PC-3 (cell line): ENCODE measurements around the gene RBM33. TPM values are rescaled to one million over a fixed set of nuclear protein-coding genes. Genes with fewer than 3 reads are reported as not detected.

ENCODE experiments used
- ATAC-seq: fragments of 200-7000 bp; cut with Tn5 transposase; 2 replicates; pipeline ENCODE4 v1.9.1; 2020; ENCODE audit warnings: mild to moderate bottlenecking, moderate library complexity
- BruUV-seq: library from RNA; stranded (reverse); fragments of 400-500 nt; replicated peaks from 2 replicates; lab custom pipeline; 2021; lab: Mats Ljungman, UMichigan
- CTCF ChIA-PET: fragments of 300-600 bp; sonication (Branson Sonifier 250); formaldehyde crosslinking; loops from one replicate; lab custom pipeline; 2022; ENCODE audit warnings: antibody characterized with exemption; lab: Charles Lee
- POLR2A ChIA-PET: fragments of 300-600 bp; sonication (Branson Sonifier 250); formaldehyde crosslinking; loops from one replicate; lab custom pipeline; 2022; ENCODE audit warnings: antibody characterized with exemption; ENCODE audit not compliant: unreplicated experiment; lab: Charles Lee
- DNase-seq: peaks from one replicate; pipeline ENCODE4 v3.0.0-alpha.2; 2015
- H2AFZ ChIP-seq: fragments of 300-600 bp; sonication (generic); 2 replicates; pipeline ENCODE4 v1.6.0; 2016; ENCODE audit warnings: antibody characterized with exemption, low read length
- H3F3A ChIP-seq: fragments of 300-600 bp; sonication (generic); one replicate; pipeline ENCODE4 v1.6.0; 2017; ENCODE audit warnings: antibody characterized with exemption, low read length, control low read depth, mild to moderate bottlenecking; ENCODE audit not compliant: unreplicated experiment
- H3K27ac ChIP-seq: fragments of 300-600 bp; sonication (generic); 2 replicates; pipeline ENCODE4 v1.5.1; 2016; ENCODE audit warnings: mild to moderate bottlenecking, low read length
- H3K27me3 ChIP-seq: fragments of 300-600 bp; sonication (generic); 2 replicates; pipeline ENCODE4 v1.6.1; 2016; ENCODE audit warnings: low read length, mixed read lengths
- H3K36me3 ChIP-seq: fragments of 300-600 bp; sonication (generic); 2 replicates; pipeline ENCODE4 v1.6.1; 2016; ENCODE audit warnings: low read depth, mixed run types, low read length, mixed read lengths
- H3K4me1 ChIP-seq: fragments of 300-600 bp; sonication (generic); 2 replicates; pipeline ENCODE4 v1.5.1; 2016; ENCODE audit warnings: low read length; ENCODE audit not compliant: insufficient read depth
- H3K4me2 ChIP-seq: fragments of 300-600 bp; sonication (generic); 2 replicates; pipeline ENCODE4 v1.6.0; 2016; ENCODE audit warnings: low read length
- H3K4me3 ChIP-seq: fragments of 300-600 bp; sonication (generic); 2 replicates; pipeline ENCODE4 v1.5.1; 2016; ENCODE audit warnings: mild to moderate bottlenecking, low read length, mixed read lengths
- H3K79me2 ChIP-seq: fragments of 300-600 bp; sonication (generic); 2 replicates; pipeline ENCODE4 v1.6.1; 2017; ENCODE audit warnings: low read length, mixed read lengths
- H3K9ac ChIP-seq: fragments of 300-600 bp; sonication (generic); 2 replicates; pipeline ENCODE4 v1.6.0; 2016; ENCODE audit warnings: mild to moderate bottlenecking, low read length
- H3K9me2 ChIP-seq: fragments of 300-600 bp; sonication (generic); replicated peaks from 2 replicates; pipeline ENCODE4 v1.6.1; 2016; ENCODE audit warnings: mixed run types, low read length, mixed read lengths
- H3K9me3 ChIP-seq: fragments of 300-600 bp; sonication (generic); 2 replicates; pipeline ENCODE4 v1.6.1; 2016; ENCODE audit warnings: low read length, mixed read lengths
- H4K20me1 ChIP-seq: fragments of 300-600 bp; sonication (generic); 2 replicates; pipeline ENCODE4 v1.6.1; 2016; ENCODE audit warnings: low read length, mixed read lengths
- EZH2 ChIP-seq: fragments of 300-600 bp; sonication (generic); IDR thresholded peaks from one replicate; pipeline ENCODE4 v1.6.1; 2017; ENCODE audit warnings: antibody characterized with exemption, mild to moderate bottlenecking, low read length; ENCODE audit not compliant: unreplicated experiment
- EZH2phosphoT487 ChIP-seq: fragments of 300-600 bp; sonication (generic); IDR thresholded peaks from 2 replicates; pipeline ENCODE4 v1.6.1; 2018; ENCODE audit warnings: mild to moderate bottlenecking, antibody characterized with exemption, low read length, borderline replicate concordance
- intact Hi-C: fragments of 100-400 bp; cut with micrococcal nuclease; formaldehyde crosslinking; loops from 2 replicates; pipeline ENCODE4 v1.9.0; 2023
- total RNA-seq: library from RNA; depleted of rRNA; stranded (reverse); fragments of >200 nt; gene quantifications from 2 replicates; pipeline ENCODE4 v1.2.3, GENCODE V29; 2014
- TF ChIP-seq, protein P1 (sequence below): fragments of 300-600 bp; sonication (generic); conservative IDR thresholded peaks from 2 replicates; pipeline ENCODE4 v1.5.1; 2017; ENCODE audit warnings: antibody characterized with exemption, low read depth, mild to moderate bottlenecking, low read length

The RBM33 gene
- total RNA-seq, 1 experiment from 2014 or later, result 25.3 TPM

DNA sequence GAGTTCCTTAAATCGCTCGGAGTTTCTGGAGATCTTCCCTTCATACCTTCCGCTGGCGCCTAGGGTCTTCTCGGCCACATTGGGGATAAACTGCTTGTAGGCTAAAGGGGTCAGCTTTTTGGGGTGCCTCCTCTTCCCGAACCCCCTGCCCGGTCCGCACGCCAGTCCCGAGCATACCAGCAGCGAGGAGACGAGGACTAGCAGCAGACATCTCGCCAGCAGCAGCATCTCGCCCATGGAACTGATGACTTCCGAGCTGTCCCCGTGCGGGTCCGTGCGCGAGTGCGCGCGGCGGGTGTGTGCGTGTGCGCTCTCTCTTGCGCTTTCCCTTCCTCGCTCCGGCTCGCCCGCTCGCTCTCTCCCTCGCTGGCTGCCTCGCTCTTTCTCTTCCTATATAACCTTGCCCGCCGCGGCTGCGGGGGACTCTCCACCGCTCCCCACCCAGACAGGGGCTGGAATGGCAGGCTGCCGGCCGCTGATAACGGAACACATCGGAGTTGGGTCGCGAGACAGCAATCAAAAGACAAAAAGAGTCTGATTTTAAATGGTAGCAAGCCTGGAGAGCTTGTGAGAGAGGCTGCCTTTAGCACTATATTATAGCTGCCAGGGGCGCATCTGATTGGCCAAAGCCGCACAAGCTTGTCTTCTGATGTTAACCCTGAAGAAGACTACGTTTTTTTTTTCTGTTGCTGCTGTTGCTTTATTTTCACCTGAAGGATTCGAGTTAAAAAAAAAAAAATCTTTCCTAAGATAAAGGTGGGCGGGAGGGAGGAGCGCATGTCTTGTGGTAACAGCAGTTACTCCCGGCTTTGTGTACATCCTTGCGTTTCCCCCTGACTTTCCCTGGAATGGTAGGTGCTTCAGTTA is 167.7 kb downstream of the RBM33 start, which contains the start of gene SHH:
TSS of gene SHH (minus strand) at position 569 of the 867 bp plus-strand sequence. CDS start at position 228, 341 bp downstream.
- H3K4me3 ChIP-seq, result peak within 1 kb of the TSS; percentile 66
- H3K9ac ChIP-seq, result no peak within 1 kb of the TSS
- DNase-seq, result no peak
- H3K4me1 ChIP-seq, result peaks cover 26% of the 10 kb centered on the region
- no peaks in the 10 kb centered on the region for H3F3A ChIP-seq
- no peak; the same call in 1 of the 2 replicates for ATAC-seq
- no peaks in the 10 kb centered on the region for H4K20me1 ChIP-seq
- H3K27ac ChIP-seq, result no peak within 1 kb of the TSS
- H3K36me3 ChIP-seq, result no peaks in the 10 kb centered on the region
- TF ChIP-seq EZH2 (peak; percentile 95), EZH2phosphoT487 (no peak; the same call in 1 of the 2 replicates)
- TF ChIP-seq, protein P1, sequence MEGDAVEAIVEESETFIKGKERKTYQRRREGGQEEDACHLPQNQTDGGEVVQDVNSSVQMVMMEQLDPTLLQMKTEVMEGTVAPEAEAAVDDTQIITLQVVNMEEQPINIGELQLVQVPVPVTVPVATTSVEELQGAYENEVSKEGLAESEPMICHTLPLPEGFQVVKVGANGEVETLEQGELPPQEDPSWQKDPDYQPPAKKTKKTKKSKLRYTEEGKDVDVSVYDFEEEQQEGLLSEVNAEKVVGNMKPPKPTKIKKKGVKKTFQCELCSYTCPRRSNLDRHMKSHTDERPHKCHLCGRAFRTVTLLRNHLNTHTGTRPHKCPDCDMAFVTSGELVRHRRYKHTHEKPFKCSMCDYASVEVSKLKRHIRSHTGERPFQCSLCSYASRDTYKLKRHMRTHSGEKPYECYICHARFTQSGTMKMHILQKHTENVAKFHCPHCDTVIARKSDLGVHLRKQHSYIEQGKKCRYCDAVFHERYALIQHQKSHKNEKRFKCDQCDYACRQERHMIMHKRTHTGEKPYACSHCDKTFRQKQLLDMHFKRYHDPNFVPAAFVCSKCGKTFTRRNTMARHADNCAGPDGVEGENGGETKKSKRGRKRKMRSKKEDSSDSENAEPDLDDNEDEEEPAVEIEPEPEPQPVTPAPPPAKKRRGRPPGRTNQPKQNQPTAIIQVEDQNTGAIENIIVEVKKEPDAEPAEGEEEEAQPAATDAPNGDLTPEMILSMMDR, result no peak
- no peaks in the 10 kb centered on the region for H3K9me3 ChIP-seq
- ChIA-PET CTCF (no interaction called here), POLR2A (interaction anchor here (0.7 kb wide), 1 partner anchor 963 kb away, joined by 3 read pairs; no protein-coding TSS in a partner anchor)
- TSS peak; percentile 69 for BruUV-seq
- H3K79me2 ChIP-seq, result no peaks in the 10 kb centered on the region
- intact Hi-C loops, result loop anchor here (5.0 kb wide), 1 partner anchor 150 kb away; no protein-coding TSS in a partner anchor
- H3K9me2 ChIP-seq, result no peaks in the 10 kb centered on the region
- H3K27me3 ChIP-seq, result peaks cover 52% of the 10 kb centered on the region
- H2AFZ ChIP-seq, result peak within 1 kb of the TSS; percentile 54
- peak within 1 kb of the TSS; percentile 84 for H3K4me2 ChIP-seq

DNA sequence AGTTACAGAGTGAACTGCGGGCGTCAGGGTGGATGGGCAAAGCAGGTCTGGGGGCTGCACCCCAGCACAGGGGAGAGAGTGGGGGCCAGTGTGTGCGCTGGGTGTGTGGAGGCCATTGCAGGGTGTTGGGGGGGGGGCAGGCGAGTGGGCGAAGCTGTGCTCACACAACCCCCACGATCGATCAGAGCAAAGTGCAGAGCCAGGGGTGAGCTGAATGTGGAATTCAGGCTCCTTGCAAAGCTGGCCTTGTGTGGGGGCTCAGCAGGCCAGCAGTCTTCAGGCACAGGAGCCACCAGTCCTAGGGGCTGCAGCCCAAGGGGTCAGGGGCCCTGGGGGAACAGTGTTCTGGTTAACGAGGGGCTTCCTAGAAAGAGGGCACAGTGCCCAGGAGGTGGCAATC is 168.7 kb downstream of the RBM33 start:
- POLR2A ChIA-PET, result interaction anchor here (0.7 kb wide), 1 partner anchor 962 kb away, joined by 3 read pairs; no protein-coding TSS in a partner anchor
- H3K79me2 ChIP-seq, result no peaks in the 10 kb centered on the region
- TF ChIP-seq EZH2phosphoT487, result no peak
- no peak for TF ChIP-seq EZH2
- TF ChIP-seq, protein P1, result no peak
- no peak overlapping the region for H3K27ac ChIP-seq
- H3K9me3 ChIP-seq, result no peaks in the 10 kb centered on the region
- no peaks in the 10 kb centered on the region for H3K36me3 ChIP-seq
- H3F3A ChIP-seq, result no peaks in the 10 kb centered on the region
- CTCF ChIA-PET, result no interaction called here
- H3K27me3 ChIP-seq, result peaks cover 50% of the 10 kb centered on the region
- intact Hi-C loops, result loop anchor here (5.0 kb wide), 1 partner anchor 149 kb away; no protein-coding TSS in a partner anchor
- no peak for ATAC-seq
- no peaks in the 10 kb centered on the region for H4K20me1 ChIP-seq
- H2AFZ ChIP-seq, result no peak overlapping the region
- H3K4me1 ChIP-seq, result peaks cover 26% of the 10 kb centered on the region
- no peak overlapping the region for H3K9ac ChIP-seq
- DNase-seq, result no peak
- H3K9me2 ChIP-seq, result no peaks in the 10 kb centered on the region
- BruUV-seq, result no TSS peak
- no peak overlapping the region for H3K4me2 ChIP-seq
- no peak overlapping the region for H3K4me3 ChIP-seq
